Smooth muscle cell of the pulmonary artery (primary cell): Measurements from ENCODE around the gene FCAR. TPM values are rescaled to one million over a fixed set of nuclear protein-coding genes. Genes with fewer than 3 reads are reported as not detected.

Experiments
- total RNA-seq: library from RNA; depleted of rRNA; stranded (reverse); fragments of >200 nt; gene quantifications from 2 replicates; pipeline ENCODE4 v1.2.3, GENCODE V29; 2014

The FCAR gene
- total RNA-seq = not detected in 2 replicates

DNA sequence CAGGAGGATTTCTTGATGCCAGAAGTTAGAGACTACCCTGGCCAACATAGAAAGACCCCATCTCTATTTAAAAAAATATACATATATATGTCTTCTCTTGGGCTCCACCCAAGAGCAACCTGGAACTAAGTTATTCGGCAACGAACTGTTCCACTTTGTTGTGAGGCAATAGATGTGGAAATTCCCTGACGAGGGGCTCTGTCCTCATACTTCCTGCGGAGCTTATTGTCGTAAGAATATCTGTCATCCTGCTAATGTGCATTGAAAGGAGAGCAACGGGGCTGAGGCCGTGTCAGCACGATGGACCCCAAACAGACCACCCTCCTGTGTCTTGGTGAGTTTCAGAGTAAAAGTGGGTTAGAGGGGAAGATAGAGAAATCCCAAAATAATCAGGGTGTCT is at the start of gene FCAR:
FCAR (plus strand) TSS at position 246 of the 400 bp plus-strand sequence; CDS start at position 301, 55 bp downstream.

GRCh38 chr19:54832496-54832895 is 41.5 kb upstream of the FCAR start, which contains the start of gene KIR2DS4:
KIR2DS4 (plus strand) TSS chr19:54832676.

DNA sequence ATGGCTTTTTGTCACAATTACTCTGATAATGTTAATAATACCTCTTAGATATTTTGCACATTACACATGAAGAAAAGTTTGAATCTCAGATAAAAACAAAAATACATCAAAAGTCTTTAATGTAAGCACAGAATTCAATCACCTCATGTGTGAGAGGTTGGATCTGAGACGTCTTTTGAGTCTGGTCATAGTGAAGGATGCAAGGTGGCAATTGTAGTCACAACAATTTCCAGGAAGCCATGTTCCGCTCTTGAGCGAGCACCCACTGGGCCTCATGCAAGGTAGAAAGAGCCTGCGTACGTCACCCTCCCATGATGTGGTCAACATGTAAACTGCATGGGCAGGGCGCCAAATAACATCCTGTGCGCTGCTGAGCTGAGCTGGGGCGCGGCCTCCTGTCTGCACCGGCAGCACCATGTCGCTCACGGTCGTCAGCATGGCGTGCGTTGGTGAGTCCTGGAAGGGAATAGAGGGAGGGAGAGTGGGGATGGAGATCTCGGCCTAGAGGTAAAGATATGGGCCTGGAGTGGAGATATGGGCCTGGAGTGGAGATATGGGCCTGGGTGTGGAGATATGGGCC is 23.9 kb upstream of the FCAR start, which contains the start of gene KIR3DL2:
KIR3DL2 (plus strand) TSS at position 383 of the 580 bp plus-strand sequence; CDS start at position 416, 33 bp downstream.

DNA sequence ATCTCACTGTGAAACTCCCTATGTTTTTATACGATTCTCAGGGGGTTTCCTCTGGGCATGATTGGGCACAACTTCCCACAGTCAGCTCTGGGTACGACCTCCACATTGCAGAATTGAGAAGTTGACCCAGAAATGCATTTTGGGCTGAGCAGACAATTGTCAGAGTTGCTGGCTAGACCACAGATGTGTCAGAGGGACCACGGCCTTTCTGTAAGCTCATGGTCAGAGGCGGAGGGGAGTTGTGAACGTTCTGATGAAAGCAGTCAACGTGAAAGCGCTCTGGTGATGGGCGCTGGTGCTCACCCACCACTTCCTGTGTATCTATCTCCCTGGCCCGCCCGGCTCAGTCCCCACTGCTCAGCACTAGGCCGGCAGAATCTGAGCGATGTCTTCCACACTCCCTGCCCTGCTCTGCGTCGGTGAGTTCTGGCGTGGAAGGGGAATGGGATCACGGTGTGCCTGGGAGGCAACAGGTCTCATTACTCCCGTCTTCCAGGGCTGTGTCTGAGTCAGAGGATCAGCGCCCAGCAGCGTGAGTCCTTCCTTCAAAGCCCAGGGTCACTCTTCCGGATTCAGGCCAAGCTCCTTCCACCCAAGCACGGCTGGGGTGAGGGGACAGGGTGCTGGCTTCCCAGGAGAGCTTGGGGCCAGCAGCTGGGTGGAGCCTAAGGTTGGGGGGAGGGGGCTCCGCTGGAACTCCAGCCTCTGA is 31.9 kb downstream of the FCAR start, which contains the start of gene NCR1:
NCR1 (plus strand) TSS at position 346 of the 709 bp plus-strand sequence; CDS start at position 386, 40 bp downstream.

Other genes starting within 250 kb of the FCAR start
- not detected in 2 replicates for gene LILRB1, start 243.8 kb upstream of the FCAR start, total RNA-seq
- gene LILRB4, start 211.2 kb upstream of the FCAR start, total RNA-seq = not detected in 2 replicates
- gene KIR3DL3, start 149.8 kb upstream of the FCAR start, total RNA-seq = not detected in 2 replicates
- gene KIR2DL3, start 135.7 kb upstream of the FCAR start, total RNA-seq = not detected in 2 replicates
- gene KIR2DL1, start 104.4 kb upstream of the FCAR start, total RNA-seq = not detected in 2 replicates
- not detected in 2 replicates for gene KIR2DL4, start 70.6 kb upstream of the FCAR start, total RNA-seq
- not detected in 2 replicates for gene KIR3DL1, start 57.8 kb upstream of the FCAR start, total RNA-seq
- gene KIR2DS4, start 41.6 kb upstream of the FCAR start, total RNA-seq = not detected in 2 replicates
- gene KIR3DL2, start 23.8 kb upstream of the FCAR start, total RNA-seq = not detected in 2 replicates
- not detected in 2 replicates for gene NCR1, start 31.9 kb downstream of the FCAR start, total RNA-seq
- gene NLRP7, start 73.3 kb downstream of the FCAR start, total RNA-seq = not detected in 2 replicates
- 0.20 and 0.23 TPM in 2 replicates for gene NLRP2, start 92.1 kb downstream of the FCAR start, total RNA-seq
- 0.13 TPM in 1 of 2 replicates, not detected in the other for gene GP6, start 164.0 kb downstream of the FCAR start, total RNA-seq
- 9.5 and 20.0 TPM in 2 replicates for gene RDH13, start 188.9 kb downstream of the FCAR start, total RNA-seq
- gene EPS8L1, start 201.6 kb downstream of the FCAR start, total RNA-seq = 0.07 and 0.96 TPM in 2 replicates
- 34.5 and 56.5 TPM in 2 replicates for gene PPP1R12C, start 243.4 kb downstream of the FCAR start, total RNA-seq